Progenitor cell of endocrine pancreas (in vitro differentiated cells): Measurements from ENCODE around the gene DDX27. TPM values are rescaled to one million over a fixed set of nuclear protein-coding genes. Genes with fewer than 3 reads are reported as not detected.

ENCODE experiments used
- DNase-seq: peaks from one replicate; pipeline ENCODE4 v3.0.0; 2021; ENCODE audit warnings: low spot score; ENCODE audit not compliant: unreplicated experiment
- H3K27ac Mint-ChIP-seq: 2 replicates; pipeline ENCODE4 v1.8.0; 2021; ENCODE audit warnings: mild to moderate bottlenecking, moderate library complexity, mixed read lengths
- H3K27me3 Mint-ChIP-seq: 2 replicates; pipeline ENCODE4 v1.8.0; 2021; ENCODE audit warnings: mixed read lengths
- H3K36me3 Mint-ChIP-seq: 2 replicates; pipeline ENCODE4 v1.8.0; 2022; ENCODE audit warnings: mixed read lengths; ENCODE audit not compliant: insufficient read depth
- H3K4me1 Mint-ChIP-seq: 2 replicates; pipeline ENCODE4 v1.8.0; 2021; ENCODE audit warnings: low read depth, mixed read lengths
- H3K4me3 Mint-ChIP-seq: 2 replicates; pipeline ENCODE4 v1.8.0; 2021; ENCODE audit warnings: low read depth, mild to moderate bottlenecking, moderate library complexity, mixed read lengths
- H3K9me3 Mint-ChIP-seq: 2 replicates; pipeline ENCODE4 v1.8.0; 2021; ENCODE audit warnings: low read depth, mixed read lengths
- CTCF ChIP-seq: fragments of 200-600 bp; sonication (generic); IDR thresholded peaks from one replicate; pipeline ENCODE4 v1.5.0; 2021; ENCODE audit warnings: antibody characterized with exemption, mild to moderate bottlenecking; ENCODE audit not compliant: unreplicated experiment
- total RNA-seq: library from RNA; stranded (reverse); gene quantifications from 2 replicates; pipeline ENCODE4 v1.2.1, GENCODE V29; 2021

Gene DDX27
- total RNA-seq, 1 donor from 2014 or later = 41.7 TPM

GRCh38 chr20:49281913-49282467, 62.8 kb downstream of the DDX27 start:
- H3K4me3 Mint-ChIP-seq = peak overlapping the region; percentile 86
- TF ChIP-seq CTCF = no peak
- H3K27ac Mint-ChIP-seq = peak overlapping the region; percentile 96
- H3K9me3 Mint-ChIP-seq = peaks cover 64% of the 10 kb centered on the region
- peaks cover 41% of the 10 kb centered on the region for H3K4me1 Mint-ChIP-seq
- H3K36me3 Mint-ChIP-seq = peaks cover 86% of the 10 kb centered on the region
- no peaks in the 10 kb centered on the region for H3K27me3 Mint-ChIP-seq
- DNase-seq = no peak

DNA sequence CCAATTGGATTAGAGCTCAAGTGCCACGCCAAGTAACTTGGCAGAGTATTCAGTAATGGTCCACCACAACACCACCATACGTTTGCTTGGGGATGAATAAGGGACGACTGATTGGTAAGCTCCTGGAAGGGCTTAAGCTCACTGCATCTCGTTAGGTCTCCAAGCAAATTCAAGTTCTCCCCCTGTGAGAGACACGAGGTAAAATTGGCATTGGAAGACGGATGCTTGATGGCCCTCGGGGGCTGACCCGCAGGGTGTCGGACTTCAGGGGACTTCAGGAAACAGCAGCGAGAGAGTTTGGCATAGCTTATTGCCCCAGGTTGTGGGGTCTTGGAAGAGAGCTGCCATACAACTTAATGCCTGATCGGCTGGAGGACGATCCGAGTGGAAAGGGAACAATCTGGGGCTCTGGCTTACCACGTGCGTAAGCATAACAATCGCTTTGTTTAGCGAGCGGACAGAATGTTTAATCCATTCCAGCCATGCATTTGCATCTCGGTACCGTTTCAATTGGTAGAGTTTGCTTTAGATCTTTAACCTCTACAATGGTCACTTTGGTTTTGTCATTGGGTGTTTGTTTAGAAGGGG, 63.5 kb downstream of the DDX27 start:
- H3K4me3 Mint-ChIP-seq = peak overlapping the region; percentile 86
- no peaks in the 10 kb centered on the region for H3K27me3 Mint-ChIP-seq
- H3K27ac Mint-ChIP-seq = peak overlapping the region; percentile 96
- no peak for TF ChIP-seq CTCF
- DNase-seq = no peak
- H3K4me1 Mint-ChIP-seq = peaks cover 44% of the 10 kb centered on the region
- peaks cover 70% of the 10 kb centered on the region for H3K9me3 Mint-ChIP-seq
- peaks cover 93% of the 10 kb centered on the region for H3K36me3 Mint-ChIP-seq

- peaks cover 70% of the 10 kb centered on the region for H3K9me3 Mint-ChIP-seq
- peak overlapping the region; percentile 96 for H3K27ac Mint-ChIP-seq
- peaks cover 44% of the 10 kb centered on the region for H3K4me1 Mint-ChIP-seq
- no peak for TF ChIP-seq CTCF
- no peaks in the 10 kb centered on the region for H3K27me3 Mint-ChIP-seq
- peaks cover 98% of the 10 kb centered on the region for H3K36me3 Mint-ChIP-seq
- peak overlapping the region; percentile 86 for H3K4me3 Mint-ChIP-seq
- no peak for DNase-seq
Observed at GRCh38 chr20:49283176-49283702, 64.0 kb downstream of the DDX27 start.

GRCh38 chr20:49283703-49284625, 64.7 kb downstream of the DDX27 start:
- DNase-seq = no peak
- Mint-ChIP-seq H3K4me1 (peaks cover 49% of the 10 kb centered on the region), H3K36me3 (peaks cover 100% of the 10 kb centered on the region), H3K9me3 (peaks cover 70% of the 10 kb centered on the region), H3K27ac (peak overlapping the region; percentile 96), H3K27me3 (no peaks in the 10 kb centered on the region), H3K4me3 (peak overlapping the region; percentile 86)
- no peak for TF ChIP-seq CTCF

GRCh38 chr20:49284818-49285217, 65.6 kb downstream of the DDX27 start:
- Mint-ChIP-seq H3K9me3 (peaks cover 68% of the 10 kb centered on the region), H3K36me3 (peaks cover 100% of the 10 kb centered on the region), H3K4me3 (peak overlapping the region; percentile 19), H3K4me1 (peaks cover 51% of the 10 kb centered on the region), H3K27ac (peak overlapping the region; percentile 96), H3K27me3 (no peaks in the 10 kb centered on the region)
- no peak for TF ChIP-seq CTCF
- no peak for DNase-seq
